ENCODE data around the gene DOCK3. TPM values are rescaled to one million over a fixed set of nuclear protein-coding genes. Genes with fewer than 3 reads are reported as not detected.

DOCK3 gene
- total and polyA plus RNA-seq, 3 donors from 2014 or later: 8.4 to 11.7 (median 11.2) TPM

GRCh38 chr3:50936389-50936788, 261.7 kb downstream of the DOCK3 start:
- H3K4me3 ChIP-seq: no peak overlapping the region
- no peaks in the 10 kb centered on the region for H3K27me3 ChIP-seq
- no peaks in the 10 kb centered on the region for H3K36me3 ChIP-seq (ENCODE audit: low read depth, missing control alignments)
- no peak overlapping the region for H3K27ac ChIP-seq
- intact Hi-C loops (cut with DNase I; ENCODE audit: low total_unique reads): no loop called here
- WGBS, 2 donors: 92 to 97% methylated on average over 2 of the region's 2 CpGs
- no peak for DNase-seq
- H3K4me1 ChIP-seq: no peaks in the 10 kb centered on the region
- TF ChIP-seq POLR2A (IDR thresholded peaks at IDR 0.05): no peak
- TF ChIP-seq CTCF (IDR thresholded peaks at IDR 0.05): no peak
- no peaks in the 10 kb centered on the region for H3K9me3 ChIP-seq

GRCh38 chr3:50947419-50947818, 272.7 kb downstream of the DOCK3 start:
- intact Hi-C loops (cut with DNase I; ENCODE audit: low total_unique reads): no loop called here
- WGBS, 2 donors: 79 to 81% methylated on average over 2 of the region's 2 CpGs
- Histone ChIP-seq H3K27me3 (no peaks in the 10 kb centered on the region), H3K4me1 (no peaks in the 10 kb centered on the region), H3K36me3 (ENCODE audit: low read depth, missing control alignments) (no peaks in the 10 kb centered on the region), H3K27ac (no peak overlapping the region), H3K9me3 (no peaks in the 10 kb centered on the region), H3K4me3 (no peak overlapping the region)
- no peak for DNase-seq
- TF ChIP-seq CTCF (IDR thresholded peaks at IDR 0.05) (no peak), POLR2A (IDR thresholded peaks at IDR 0.05) (no peak)

- Histone ChIP-seq H3K27ac (no peak overlapping the region), H3K27me3 (no peaks in the 10 kb centered on the region), H3K4me3 (no peak overlapping the region), H3K4me1 (no peaks in the 10 kb centered on the region), H3K9me3 (no peaks in the 10 kb centered on the region), H3K36me3 (ENCODE audit: low read depth, missing control alignments) (no peaks in the 10 kb centered on the region)
- intact Hi-C loops (cut with DNase I; ENCODE audit: low total_unique reads): no loop called here
- WGBS, 2 donors: 54 to 62% methylated on average over 2 of the region's 2 CpGs
- TF ChIP-seq POLR2A (IDR thresholded peaks at IDR 0.05) (no peak), CTCF (IDR thresholded peaks at IDR 0.05) (no peak)
- DNase-seq: no peak
These were observed 275.9 kb downstream of the DOCK3 start for GRCh38 chr3:50950591-50950990.

GRCh38 chr3:50953825-50954414, 279.2 kb downstream of the DOCK3 start:
- no peaks in the 10 kb centered on the region for H3K9me3 ChIP-seq
- no peaks in the 10 kb centered on the region for H3K4me1 ChIP-seq
- no peaks in the 10 kb centered on the region for H3K27me3 ChIP-seq
- no peaks in the 10 kb centered on the region for H3K36me3 ChIP-seq (ENCODE audit: low read depth, missing control alignments)
- no peak for DNase-seq
- WGBS, 2 donors: 78% methylated on average over 5 of the region's 5 CpGs
- H3K4me3 ChIP-seq: no peak overlapping the region
- TF ChIP-seq POLR2A (IDR thresholded peaks at IDR 0.05) (no peak), CTCF (IDR thresholded peaks at IDR 0.05) (no peak)
- no peak overlapping the region for H3K27ac ChIP-seq
- intact Hi-C loops (cut with DNase I; ENCODE audit: low total_unique reads): no loop called here

- no peak for DNase-seq
- Histone ChIP-seq H3K9me3 (no peaks in the 10 kb centered on the region), H3K4me3 (no peak overlapping the region), H3K27ac (no peak overlapping the region), H3K4me1 (no peaks in the 10 kb centered on the region), H3K36me3 (ENCODE audit: low read depth, missing control alignments) (no peaks in the 10 kb centered on the region), H3K27me3 (no peaks in the 10 kb centered on the region)
- no peak for TF ChIP-seq CTCF (IDR thresholded peaks at IDR 0.05)
- TF ChIP-seq POLR2A (IDR thresholded peaks at IDR 0.05): no peak
- intact Hi-C loops (cut with DNase I; ENCODE audit: low total_unique reads): no loop called here
- WGBS, 2 donors: 68 to 73% methylated on average over 1 of the region's 1 CpG
These were observed 286.7 kb downstream of the DOCK3 start for GRCh38 chr3:50961386-50961785.
